Neutrophil (primary cell): ENCODE measurements around the gene TNFAIP3.

ENCODE experiments used
- H3K27ac ChIP-seq: fragments of 200-600 bp; sonication (generic); 2 replicates; pipeline ENCODE4 v1.5.1; 2016; ENCODE audit warnings: mild to moderate bottlenecking, moderate library complexity
- H3K27me3 ChIP-seq: fragments of 200-600 bp; sonication (generic); 2 replicates; pipeline ENCODE4 v1.6.0; 2016; ENCODE audit warnings: mild to moderate bottlenecking
- H3K36me3 ChIP-seq: fragments of 200-600 bp; sonication (generic); 2 replicates; pipeline ENCODE4 v1.5.1; 2017
- H3K4me1 ChIP-seq, 2 experiments: fragments of 200-600 bp in 1 of 2; sonication (generic) in 1 of 2; 1 replicate in 1 of 2; 2 replicates in 1 of 2; pipeline versions ENCODE4 v1.5.1 to v1.6.1; 2013 to 2016; ENCODE audit warnings: low read depth in 1 of 2, low read length in 1 of 2, mild to moderate bottlenecking in 1 of 2, moderate library complexity in 1 of 2; ENCODE audit not compliant: control insufficient read depth in 1 of 2, insufficient read depth in 1 of 2
- H3K4me3 ChIP-seq, 2 experiments: fragments of 200-600 bp in 1 of 2; sonication (generic) in 1 of 2; 1 replicate in 1 of 2; 2 replicates in 1 of 2; pipeline ENCODE4 v1.5.1; 2013 to 2016; ENCODE audit warnings: low read depth in 1 of 2, low read length in 1 of 2, mild to moderate bottlenecking in 1 of 2, moderate library complexity in 1 of 2
- H3K9me3 ChIP-seq: fragments of 200-600 bp; sonication (generic); 2 replicates; pipeline ENCODE4 v1.5.1; 2016
- CTCF ChIP-seq: fragments of 200-600 bp; sonication (generic); IDR thresholded peaks from 2 replicates; pipeline ENCODE4 v1.5.1; 2016; ENCODE audit warnings: antibody characterized with exemption

Gene TNFAIP3

GRCh38 chr6:137900815-137901214 is 33.8 kb downstream of the TNFAIP3 start:
- H3K36me3 ChIP-seq, result no peaks in the 10 kb centered on the region
- no peak for TF ChIP-seq CTCF
- peaks cover 0 to 4% of the 10 kb centered on the region in 2 experiments for H3K4me1 ChIP-seq
- H3K4me3 ChIP-seq, result no peak overlapping the region
- no peak overlapping the region for H3K27ac ChIP-seq
- H3K9me3 ChIP-seq, result no peaks in the 10 kb centered on the region
- H3K27me3 ChIP-seq, result no peaks in the 10 kb centered on the region

- Histone ChIP-seq H3K4me1 (peaks cover 0 to 4% of the 10 kb centered on the region in 2 experiments), H3K27me3 (no peaks in the 10 kb centered on the region), H3K4me3 (no peak overlapping the region), H3K27ac (no peak overlapping the region), H3K36me3 (no peaks in the 10 kb centered on the region), H3K9me3 (no peaks in the 10 kb centered on the region)
- no peak for TF ChIP-seq CTCF
Observed at GRCh38 chr6:137901454-137901853, 34.4 kb downstream of the TNFAIP3 start.

GRCh38 chr6:137902699-137903098 is 35.6 kb downstream of the TNFAIP3 start:
- Histone ChIP-seq H3K36me3 (no peaks in the 10 kb centered on the region), H3K27ac (no peak overlapping the region), H3K9me3 (no peaks in the 10 kb centered on the region), H3K4me1 (peaks cover 0 to 4% of the 10 kb centered on the region in 2 experiments), H3K27me3 (no peaks in the 10 kb centered on the region), H3K4me3 (no peak overlapping the region)
- TF ChIP-seq CTCF, result no peak

- peaks cover 0 to 4% of the 10 kb centered on the region in 2 experiments for H3K4me1 ChIP-seq
- TF ChIP-seq CTCF, result no peak
- H3K27me3 ChIP-seq, result no peaks in the 10 kb centered on the region
- H3K27ac ChIP-seq, result no peak overlapping the region
- no peak overlapping the region for H3K4me3 ChIP-seq
- H3K36me3 ChIP-seq, result no peaks in the 10 kb centered on the region
- no peaks in the 10 kb centered on the region for H3K9me3 ChIP-seq
Observed at GRCh38 chr6:137903274-137903932, 36.3 kb downstream of the TNFAIP3 start.

- H3K4me3 ChIP-seq, result no peak overlapping the region
Observed at GRCh38 chr6:137903933-137904821, 37.1 kb downstream of the TNFAIP3 start.

More at GRCh38 chr6:137903933-137904821, 37.1 kb downstream of the TNFAIP3 start:
- Histone ChIP-seq H3K36me3 (no peaks in the 10 kb centered on the region), H3K4me1 (peaks cover 0 to 4% of the 10 kb centered on the region in 2 experiments), H3K27ac (no peak overlapping the region), H3K27me3 (no peaks in the 10 kb centered on the region), H3K9me3 (no peaks in the 10 kb centered on the region)
- no peak for TF ChIP-seq CTCF
